COLO668 (cell line): ENCODE results near the gene HIGD2B.
A peak's percentile ranks its signal among the peaks of the same experiment; 100 is the strongest.
"Not testable (repeated sequence)": the region's sequence is repeated elsewhere in the genome, so short reads cannot be mapped to it uniquely, and the experiment has no call there.

Experiments
- DNase-seq: peaks from one replicate; lab custom pipeline; 2025; ENCODE audit not compliant: unreplicated experiment; lab: John Stamatoyannopoulos, UW

Gene HIGD2B, protein sequence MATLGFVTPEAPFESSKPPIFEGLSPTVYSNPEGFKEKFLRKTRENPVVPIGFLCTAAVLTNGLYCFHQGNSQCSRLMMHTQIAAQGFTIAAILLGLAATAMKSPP

DNA sequence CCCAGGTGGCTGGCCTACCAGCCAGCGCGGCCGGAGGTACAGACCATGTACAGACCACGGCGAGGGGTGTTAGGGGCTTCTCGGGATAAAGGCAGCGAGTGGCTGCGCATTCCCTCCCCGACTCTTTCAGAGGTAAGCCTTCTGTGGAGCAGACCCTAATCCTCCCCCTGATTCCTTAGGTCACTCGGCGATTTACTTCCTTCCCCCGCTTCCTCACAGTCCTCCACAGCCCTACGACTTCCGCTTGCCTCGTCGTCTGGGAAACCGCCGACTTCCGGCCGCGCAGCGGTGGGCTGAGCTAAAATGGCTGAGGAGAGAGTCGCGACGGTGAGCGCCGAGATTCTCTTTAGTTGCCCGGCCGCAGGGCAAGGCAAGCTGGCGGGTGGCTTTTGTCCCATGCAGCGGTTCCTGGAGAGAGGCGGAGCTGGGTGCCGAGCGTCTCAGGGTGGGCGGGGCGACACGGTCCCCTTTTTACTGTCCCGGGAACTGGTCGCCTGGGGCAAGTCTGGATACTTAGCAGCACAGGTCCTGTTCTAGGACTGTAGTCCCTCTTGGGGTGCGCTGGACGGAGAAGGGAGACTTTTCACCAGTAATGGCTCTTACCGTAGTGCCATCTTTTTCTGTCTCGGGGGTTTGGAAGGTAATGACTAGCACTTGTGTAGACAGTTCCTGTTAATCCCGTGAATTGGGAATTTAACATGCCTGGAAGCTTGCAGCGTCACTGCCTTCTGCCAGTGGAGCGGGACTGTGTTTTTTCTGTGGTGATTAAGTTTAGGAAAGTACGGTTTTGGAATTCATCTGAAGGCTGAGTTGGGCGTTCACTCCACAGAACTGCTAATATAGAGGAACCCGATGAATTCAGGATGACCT, at the start of gene HIGD2B, which contains the start of gene BBS4:
Gene HIGD2B (minus strand): TSS at position 258 of the 870 bp plus-strand sequence. CDS start 9,808 bp downstream, outside the sequence.
Gene BBS4 (plus strand): TSS at position 283 of the 870 bp plus-strand sequence. CDS start 21 bp downstream, at position 304.
- no peak for DNase-seq

GRCh38 chr15:72735111-72735510, 49.1 kb upstream of the HIGD2B start:
- DNase-seq, result no peak

GRCh38 chr15:72733941-72734738, 48.2 kb upstream of the HIGD2B start:
- DNase-seq, result no peak

GRCh38 chr15:72732516-72732915, 46.5 kb upstream of the HIGD2B start:
- DNase-seq, result no peak

- no peak for DNase-seq
These were observed 46.1 kb upstream of the HIGD2B start for GRCh38 chr15:72732086-72732485.

DNA sequence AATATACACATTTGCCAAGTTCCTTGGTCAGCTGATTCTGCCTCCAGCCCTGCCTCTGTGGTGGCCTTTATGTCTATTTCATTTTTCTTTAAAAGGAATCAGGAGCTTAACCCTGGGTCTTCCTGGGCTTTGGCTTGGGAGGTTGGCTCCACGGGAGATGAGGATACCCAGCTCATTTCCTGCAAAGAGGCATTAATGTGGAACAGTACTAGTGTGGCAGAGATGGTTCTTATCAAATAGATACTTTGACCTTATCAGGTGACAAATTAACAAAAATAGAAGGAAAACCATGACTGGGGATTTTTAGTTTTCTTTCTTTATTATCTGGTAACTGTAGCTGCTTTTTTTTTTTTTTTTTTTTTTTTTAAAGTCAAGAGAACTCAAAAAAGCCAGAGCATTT, 42.8 kb upstream of the HIGD2B start:
- DNase-seq, result no peak

- DNase-seq, result not testable (repeated sequence)
These were observed 42.3 kb upstream of the HIGD2B start for GRCh38 chr15:72728249-72728648.

GRCh38 chr15:72727154-72727553, 41.2 kb upstream of the HIGD2B start:
- no peak for DNase-seq

DNA sequence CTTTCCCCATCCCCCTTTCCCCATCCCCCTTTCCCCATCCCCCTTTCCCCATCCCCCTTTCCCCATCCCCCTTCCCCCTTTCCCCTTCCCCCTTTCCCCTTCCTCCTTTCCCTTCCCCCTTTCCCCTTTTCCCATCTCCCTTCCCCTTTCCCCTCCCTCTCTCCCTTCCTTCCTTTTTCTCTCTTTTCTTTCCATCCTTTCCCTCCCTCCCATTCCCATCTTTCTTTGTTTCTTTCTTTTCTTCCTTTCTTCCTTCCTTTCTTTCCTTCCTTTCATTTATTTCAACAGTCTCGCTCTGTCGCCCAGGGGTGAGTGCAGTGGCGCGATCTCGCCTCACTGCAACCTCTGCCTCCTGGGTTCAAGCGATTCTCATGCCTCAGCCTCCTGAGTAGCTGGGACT, 39.9 kb upstream of the HIGD2B start:
- not testable (repeated sequence) for DNase-seq

GRCh38 chr15:72725446-72725845, 39.5 kb upstream of the HIGD2B start:
- no peak for DNase-seq

DNA sequence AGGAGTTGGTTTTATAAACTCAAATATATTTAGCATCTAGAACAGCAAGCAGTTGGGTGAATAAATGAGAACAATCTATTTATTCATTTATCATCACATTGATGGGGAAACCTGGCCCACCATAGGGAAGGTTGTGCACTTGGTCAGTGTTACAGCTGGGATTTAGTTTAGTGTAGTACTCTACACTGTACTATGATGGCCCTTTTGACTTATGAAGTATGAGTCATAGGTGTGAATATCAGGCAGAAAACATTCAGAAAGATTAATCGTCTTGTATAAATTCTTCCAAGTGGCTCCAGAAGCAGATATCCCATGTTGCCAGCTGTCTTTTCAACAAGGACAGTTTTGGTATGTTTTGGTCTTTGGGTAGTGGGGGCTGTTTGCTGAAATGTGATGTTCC, 38.0 kb upstream of the HIGD2B start:
- DNase-seq, result no peak

DNA sequence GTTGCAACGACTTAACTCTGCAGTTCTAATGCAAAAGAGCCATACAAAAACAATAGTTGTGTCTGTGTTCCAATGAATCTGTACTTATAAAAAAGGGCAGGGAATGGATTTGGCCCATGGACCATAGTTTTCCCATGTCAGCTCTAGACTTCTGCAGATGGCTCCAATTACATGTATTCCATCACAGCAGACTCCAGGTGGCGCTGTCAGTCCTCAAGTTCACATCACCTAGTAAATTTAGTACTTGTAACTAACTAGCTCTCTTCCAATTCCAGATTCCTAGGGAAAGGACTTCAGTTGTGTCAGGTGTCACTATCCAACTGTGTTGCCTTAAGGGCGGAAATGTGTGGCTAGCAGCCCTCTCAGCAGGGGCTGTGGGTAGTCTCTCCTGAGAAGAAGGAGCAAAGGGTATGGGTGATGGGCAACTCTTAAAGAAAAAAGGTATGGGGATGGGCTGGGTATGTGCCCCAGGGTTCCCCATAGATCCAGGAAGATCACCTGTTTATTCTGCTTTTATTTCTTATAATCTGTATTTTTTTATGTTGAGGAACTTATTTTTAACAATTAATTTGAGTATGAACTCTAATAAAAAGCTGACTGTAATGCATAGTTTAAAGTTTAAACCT, 36.2 kb upstream of the HIGD2B start:
- peak; percentile 62 for DNase-seq

GRCh38 chr15:72708551-72709303, 22.7 kb upstream of the HIGD2B start:
- not testable (repeated sequence) for DNase-seq

- DNase-seq, result no peak
These were observed 20.3 kb upstream of the HIGD2B start for GRCh38 chr15:72706266-72706665.

GRCh38 chr15:72700076-72700475, 14.1 kb upstream of the HIGD2B start:
- no peak for DNase-seq

DNA sequence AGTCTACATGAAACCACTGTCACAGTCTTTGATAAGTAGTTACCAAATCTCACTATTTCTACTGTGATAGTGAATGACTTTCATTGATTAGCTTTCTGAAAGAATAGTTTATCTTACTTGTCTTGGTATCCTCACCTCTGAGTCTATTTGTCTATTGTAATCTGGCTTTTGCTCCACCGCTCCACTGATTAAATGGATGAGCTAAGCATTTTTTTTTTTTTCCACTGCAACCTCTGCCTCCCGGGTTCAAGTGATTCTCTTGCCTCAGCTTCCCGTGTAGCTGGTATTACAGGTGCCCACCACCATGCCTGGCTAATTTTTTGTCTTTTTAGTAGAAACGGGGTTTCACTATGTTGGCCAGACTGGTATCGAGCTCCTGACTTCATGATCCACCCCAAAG, 13.0 kb upstream of the HIGD2B start:
- no peak for DNase-seq

DNA sequence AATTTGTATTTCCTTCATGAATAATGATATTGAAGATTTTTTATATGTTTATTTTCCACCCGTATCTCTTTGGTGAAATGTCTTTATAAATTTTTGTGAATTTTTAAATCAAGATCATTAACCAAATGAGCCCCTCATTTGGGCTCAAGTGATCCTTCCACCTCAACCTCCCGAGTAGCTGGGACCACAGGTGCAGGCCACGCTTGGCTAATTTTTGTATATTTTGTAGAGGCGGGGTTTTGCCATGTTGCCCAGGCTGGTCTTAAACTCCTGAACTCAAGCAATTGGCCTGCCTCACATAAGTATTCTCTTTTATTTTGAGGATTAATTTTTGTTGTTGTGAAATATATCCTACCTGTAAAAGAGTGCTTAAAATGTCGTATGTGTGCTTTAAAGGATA, 5.0 kb upstream of the HIGD2B start:
- no peak for DNase-seq

GRCh38 chr15:72688697-72689096, 2.7 kb upstream of the HIGD2B start:
- DNase-seq, result no peak

GRCh38 chr15:72685301-72685924, 569 bp downstream of the HIGD2B start:
- no peak for DNase-seq

DNA sequence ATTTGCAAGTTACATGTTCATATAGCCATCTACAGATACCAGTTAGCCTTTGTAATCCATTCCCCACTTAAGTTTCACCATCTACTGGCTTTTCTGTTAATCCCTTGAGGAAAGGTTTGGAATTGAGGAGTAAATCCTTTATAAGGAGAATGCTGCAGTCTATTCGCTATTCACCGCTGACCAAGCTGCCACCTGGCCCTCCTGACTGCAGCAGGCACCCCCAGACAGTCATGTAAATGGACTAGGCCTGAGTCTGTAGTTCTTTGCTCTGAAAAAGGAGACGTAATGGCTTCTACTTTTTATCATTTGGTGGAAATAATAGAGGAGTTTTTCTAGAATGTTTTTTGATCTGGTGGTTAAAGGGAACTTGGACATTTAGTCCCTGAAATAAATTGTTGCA, 3.2 kb downstream of the HIGD2B start:
- no peak for DNase-seq
